Occipital lobe (tissue), 2 donors: ENCODE results near the gene RERE. TPM values are rescaled to one million over a fixed set of nuclear protein-coding genes. Genes with fewer than 3 reads are reported as not detected.

ENCODE experiments used
- DNase-seq: peaks from one replicate; lab custom pipeline; 2025; lab: John Stamatoyannopoulos, UW
- total RNA-seq: library from RNA; depleted of rRNA; stranded (reverse); fragments of >200 nt; gene quantifications from one replicate; pipeline ENCODE4 v1.2.3, GENCODE V29; 2014

Gene RERE
- total RNA-seq, 1 donor from 2014 or later: 1,292 TPM

DNA sequence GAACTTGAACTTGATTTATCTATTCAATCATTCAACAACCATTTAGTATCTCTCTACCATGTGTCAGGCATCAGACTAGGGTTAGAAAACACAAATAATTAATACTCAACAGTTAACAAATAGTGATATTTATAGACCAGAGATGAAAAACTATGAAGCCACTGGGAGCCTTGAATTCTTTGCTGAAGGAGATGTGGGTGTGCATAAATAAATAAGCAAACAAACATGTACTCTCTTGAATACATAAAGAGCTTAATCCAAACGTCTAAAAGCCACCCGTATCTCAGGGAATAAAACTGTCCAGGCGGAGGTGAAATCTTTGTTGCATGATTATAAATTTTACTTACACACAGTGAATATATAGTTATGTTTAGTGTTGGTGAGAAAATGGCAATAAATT lies 333.9 kb downstream of the RERE start:
- no peak for DNase-seq

DNA sequence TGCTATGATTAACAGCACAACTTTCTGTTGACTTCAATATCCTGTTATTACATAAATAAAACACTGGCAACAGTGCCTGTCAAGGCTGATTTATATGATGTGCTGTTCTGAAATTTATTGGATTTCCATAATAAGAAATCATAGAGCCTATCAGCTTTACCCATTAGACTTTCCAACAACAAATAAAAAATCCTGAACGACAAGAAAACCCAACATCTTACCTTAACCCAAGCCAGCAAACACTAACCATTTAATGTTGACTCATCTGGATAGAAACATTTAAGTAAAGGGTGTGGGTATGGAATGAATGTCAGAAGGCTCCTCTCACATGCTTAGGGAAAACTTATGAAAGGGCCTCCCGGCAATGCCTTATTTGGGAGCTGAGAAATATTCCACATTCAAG lies 334.5 kb downstream of the RERE start:
- no peak for DNase-seq

DNA sequence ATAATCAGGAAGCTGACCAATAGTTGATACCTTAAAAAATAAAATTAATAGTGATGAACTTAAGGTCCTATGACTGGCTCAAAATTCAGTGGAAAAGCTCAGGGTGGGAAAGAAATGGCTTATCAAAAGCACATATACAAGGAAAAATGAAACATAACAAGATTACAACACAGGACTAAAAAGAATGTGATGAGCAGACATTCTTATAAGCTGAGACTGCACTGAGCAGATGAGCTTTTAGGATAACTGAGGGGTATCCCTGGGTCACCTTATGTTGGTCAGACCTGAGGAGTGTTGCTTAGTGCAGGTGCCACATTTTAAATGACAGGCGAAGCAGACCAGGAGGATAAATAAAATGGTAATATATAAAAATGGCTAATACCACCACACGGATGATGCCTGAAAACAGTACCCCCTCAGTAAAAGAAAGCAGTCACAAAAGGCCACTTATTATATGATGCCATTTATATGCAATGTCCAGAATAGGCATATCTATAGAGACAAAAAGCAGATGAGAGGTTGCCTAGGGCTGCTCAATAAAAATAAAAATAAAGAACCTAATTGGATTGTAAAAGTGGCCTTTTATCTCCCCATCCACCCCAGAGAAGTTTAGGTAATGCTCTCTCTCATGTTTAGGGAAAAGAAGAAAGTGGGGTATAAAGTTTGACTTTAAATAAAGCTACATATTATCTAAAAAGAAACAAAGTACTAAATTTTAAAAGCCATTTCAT lies 335.6 kb downstream of the RERE start:
- DNase-seq: no peak

DNA sequence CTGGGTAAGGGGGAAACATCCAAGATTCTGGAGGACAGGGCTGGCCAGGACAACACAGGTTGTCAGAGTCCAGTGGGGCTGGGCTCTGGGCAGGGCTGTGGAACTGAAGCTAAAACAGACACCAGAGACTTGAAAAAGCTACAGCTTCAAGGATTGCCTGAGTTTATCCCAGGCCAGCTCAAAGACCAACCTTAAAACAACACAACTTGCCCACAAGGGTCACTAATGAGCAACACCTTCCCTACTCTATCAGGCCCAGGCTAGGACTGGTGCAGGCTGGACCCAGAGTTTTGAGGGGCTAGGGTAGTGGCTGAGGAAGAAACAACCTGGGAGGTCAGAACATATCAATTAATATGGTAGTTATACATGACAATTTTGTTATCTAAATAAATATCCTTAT lies 338.9 kb downstream of the RERE start:
- DNase-seq: no peak

DNA sequence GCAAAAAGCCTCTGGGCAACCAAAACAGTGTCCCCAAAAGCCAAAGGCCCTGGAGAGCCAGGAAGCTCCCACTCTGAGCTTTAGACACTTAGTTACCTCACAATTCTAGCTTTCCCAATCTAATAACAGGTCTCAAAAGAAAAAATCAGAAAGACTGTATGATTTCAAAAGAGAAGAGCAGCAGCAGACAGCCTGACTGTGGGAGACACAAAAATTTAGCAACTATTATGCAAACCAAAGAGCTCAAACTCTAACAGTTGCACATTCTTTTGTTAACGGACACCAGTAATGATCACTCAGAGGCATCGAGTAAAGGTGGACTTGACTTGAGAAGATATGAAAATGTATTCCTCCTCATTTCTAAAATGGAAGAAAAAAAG lies 339.5 kb downstream of the RERE start:
- DNase-seq: no peak

DNA sequence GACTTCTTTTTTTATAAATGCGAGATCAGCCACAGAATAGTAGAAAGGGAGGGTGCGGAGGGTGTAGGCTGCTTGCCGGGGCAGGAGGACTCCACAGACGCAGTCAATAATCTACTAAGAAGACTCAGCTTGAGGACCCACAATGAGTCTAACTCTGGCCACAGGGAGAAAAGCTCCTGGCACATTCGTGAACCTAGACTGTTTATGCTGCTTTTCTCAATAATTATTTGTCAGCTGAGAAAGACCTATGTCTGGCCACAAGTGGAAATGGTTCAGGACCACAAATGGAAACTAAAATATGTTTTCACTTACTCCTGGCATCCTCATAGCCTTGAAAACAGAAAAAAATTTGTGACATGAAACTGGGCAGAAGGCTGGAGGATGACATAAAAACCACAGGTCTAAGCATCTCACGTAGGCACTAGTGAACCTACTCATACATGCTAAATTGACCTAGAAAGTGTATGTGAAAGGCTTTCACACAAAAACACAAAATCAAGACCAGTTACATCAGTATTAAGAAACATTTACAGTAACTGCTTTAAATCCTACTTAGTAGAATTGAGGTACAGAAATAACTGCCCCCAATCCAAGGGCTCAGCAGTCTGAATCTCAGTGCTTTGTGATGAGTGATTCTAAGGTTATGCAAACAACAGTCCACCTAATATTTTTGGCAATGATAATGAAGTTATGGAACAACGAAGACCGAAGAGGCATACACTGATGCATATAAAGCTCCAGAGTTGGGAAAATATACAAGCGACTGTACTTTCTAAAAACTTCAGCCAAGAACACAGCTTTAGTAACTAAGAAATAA lies 340.1 kb downstream of the RERE start:
- no peak for DNase-seq

DNA sequence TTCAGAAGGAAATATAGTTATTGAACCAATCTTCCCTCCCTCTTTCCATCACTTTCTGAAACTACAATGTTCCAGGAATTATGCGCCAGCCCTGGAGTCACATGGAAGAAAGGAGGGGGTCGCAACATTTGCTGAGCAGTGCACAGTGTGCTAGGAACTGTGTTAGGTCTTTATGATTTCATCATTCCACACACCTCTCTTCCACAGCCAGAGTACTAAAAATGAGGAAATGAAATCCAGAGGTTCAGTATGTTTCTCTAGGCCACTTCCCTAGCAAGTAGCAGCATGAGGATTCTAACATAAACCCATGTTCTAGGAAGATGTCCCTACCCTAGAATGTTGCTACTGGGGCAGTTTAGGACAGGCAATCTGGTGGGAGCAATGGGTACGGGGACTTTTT lies 341.4 kb downstream of the RERE start:
- DNase-seq: no peak

DNA sequence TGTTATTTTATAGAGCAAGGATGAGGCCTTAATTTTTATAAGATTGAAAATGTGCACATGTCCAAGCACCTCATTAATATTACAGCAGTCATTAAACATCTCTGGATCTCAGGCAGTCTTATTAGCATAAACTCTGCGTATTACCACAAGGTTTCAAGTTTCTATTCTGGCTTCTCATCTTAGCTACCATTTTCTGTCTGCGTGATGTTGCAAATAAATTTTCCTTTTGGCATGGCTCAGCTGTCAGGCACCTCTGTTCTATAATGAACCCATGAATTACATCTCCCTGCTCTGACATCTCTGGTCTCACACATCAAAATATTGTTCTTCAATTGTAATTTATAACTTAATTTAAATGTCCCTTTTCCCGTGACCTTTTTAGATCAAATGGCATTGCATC lies 343.1 kb downstream of the RERE start:
- DNase-seq: no peak

DNA sequence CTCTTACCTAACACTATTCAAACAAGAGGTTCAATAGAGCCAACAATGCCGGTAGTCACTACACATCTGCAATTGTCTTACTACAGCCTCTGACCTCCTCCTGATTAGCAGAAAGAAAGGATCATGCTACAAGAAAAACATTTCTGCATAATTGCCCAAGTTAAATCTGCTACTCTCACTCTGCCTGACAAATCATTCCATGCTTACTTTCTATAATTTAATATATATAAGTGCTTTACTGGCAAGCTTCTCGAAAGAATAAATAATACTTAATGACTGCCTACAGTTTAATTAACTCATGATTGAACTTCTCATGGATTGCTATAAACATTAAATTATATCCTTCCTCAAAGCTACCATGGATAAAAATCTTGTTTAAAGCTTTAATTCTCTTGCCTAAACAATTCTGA lies 343.5 kb downstream of the RERE start:
- DNase-seq: no peak

DNA sequence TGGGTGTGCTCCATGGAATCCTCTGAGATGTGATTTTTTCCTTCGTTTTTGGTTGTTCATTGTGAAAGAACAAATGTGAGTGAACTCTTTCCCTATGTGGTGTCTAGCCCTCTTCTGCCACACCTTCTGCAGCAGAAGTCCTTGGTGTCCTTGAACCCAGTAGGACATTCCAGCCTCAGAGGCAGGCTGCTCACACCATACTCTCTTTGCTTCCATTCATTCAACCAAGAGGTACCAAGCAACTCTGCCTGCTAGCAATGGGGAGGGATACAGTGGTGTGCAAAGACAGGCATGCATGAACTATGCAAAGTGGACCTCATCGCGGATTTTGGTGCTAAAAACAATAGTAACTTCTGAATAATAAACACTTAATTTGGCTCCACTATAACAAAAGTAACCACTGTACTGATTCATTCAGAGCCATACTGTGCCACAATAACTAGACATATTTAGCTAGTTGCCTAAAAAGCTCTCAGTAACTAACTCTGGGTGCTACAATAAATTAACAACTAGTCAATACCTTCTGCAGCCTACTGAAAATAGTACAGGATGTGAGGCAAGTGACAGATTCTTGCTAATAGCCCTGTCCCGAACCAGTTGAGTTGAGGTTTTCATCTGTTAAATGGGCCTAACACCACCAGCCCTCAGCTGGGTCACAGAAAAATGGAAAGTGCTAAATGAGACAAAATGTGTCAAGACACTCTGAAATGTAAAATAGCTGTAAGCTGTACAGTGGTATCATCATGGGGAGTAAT lies 344.1 kb downstream of the RERE start:
- DNase-seq: no peak

DNA sequence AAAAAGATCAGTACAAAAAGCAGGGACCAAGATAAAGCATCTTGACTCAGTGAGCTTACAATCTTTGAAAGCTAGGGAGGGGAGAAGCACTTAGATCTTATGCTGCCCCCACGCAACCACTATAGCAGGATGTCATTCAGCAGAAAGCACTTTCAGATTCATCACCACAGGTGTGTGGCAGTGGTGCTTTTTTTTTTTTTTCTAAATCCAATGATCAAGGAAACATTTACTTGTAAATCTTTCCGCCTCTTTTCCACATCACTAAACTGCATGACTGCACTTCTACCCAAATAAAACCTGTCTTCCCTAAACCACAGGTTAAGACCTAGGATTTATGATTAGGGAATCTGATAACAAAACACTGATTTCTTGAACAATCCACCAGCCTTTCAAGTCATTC lies 344.8 kb downstream of the RERE start:
- no peak for DNase-seq

DNA sequence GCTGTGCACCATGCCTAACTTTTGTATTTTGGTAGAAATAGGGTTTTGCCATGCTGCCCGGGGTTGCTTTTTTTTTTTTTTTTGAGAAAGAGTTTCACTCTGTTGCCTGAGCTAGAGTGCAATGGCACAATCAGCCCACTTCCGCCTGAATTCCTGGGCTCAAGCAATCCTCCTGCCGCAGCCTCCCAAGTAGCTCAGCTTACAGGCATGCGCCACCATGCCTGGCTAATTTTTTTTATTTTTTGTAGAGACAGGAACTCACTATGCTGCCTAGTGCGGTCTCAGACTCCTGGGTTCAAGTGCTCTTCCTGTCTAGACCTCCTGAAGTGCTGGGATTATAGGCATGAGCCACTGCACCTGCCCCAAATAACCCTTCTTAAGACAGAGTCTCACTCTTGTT lies 346.0 kb downstream of the RERE start:
- no peak for DNase-seq

DNA sequence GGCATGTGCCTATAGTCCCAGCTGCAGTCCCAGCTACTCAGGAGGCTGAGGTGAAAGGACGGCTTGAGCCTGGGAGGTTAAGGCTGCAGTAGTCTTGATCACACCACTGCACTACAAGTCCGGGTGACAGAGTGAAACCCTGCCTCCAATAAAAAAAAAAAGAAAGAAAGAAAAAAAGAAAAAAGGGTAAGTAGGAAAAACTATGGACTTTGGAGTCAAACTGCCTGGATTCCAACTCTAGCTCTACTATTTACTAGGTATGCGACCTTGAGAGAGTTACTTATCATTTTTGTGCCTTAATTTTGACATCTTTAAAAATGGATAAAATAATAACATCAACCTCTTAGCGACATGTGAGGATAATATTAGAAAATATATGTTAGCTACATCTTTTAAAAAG lies 348.7 kb downstream of the RERE start:
- DNase-seq: no peak

DNA sequence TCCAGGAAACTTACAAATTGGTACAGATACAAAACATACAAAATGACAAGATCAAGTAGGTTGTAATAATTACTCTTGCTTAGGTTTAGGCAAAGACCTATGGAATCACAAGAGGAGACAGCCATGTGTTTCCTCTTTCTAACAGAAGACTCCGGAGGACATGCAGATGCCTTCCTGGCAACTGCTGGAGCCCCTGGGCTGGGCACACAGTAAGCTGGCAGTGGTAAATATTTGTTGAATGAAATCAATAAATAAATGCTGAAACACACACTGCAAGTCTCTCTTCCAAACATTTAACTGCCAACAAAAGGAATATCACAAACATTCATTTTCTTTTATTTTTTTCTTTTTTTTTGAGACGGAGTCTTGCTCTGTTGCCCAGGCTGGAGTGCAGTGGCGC lies 350.1 kb downstream of the RERE start:
- DNase-seq: no peak

DNA sequence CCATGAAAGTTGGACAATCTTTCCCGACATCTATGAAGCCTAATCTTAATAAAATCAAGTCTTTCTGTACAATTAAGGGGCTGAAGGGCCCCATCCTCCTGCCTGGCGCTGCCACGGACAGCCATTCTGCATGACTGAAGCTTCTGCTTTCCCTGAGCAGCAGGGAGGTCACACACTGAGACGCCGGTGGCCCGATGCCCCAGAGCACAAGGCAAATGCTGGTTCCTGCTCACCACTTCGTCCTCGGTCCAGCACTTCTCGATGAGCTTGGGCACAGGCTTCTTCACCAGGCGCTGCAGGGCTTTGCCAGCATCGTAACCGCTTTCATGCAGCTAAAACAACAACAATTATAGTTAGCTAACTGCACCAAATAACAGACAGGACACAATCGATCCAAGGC lies 351.7 kb downstream of the RERE start:
- DNase-seq: no peak

DNA sequence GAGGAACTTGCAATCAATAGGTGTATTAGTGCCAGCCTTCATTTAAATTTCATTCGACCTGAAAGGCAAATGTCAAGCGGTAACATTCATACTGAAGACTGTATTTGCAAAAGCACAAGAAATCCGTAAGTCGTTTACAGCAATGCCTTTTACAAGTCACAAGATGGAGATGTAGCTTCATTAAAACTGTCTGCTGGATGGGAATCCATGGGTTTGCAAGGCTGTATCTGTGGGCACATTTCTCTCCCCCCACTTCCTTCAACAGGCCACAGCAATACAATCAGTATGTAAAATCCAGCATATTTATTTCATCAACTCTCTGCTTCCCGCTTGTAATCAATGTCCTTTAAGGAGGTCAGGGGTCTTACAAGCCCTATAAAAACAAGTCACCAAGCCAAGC lies 352.4 kb downstream of the RERE start:
- no peak for DNase-seq

DNA sequence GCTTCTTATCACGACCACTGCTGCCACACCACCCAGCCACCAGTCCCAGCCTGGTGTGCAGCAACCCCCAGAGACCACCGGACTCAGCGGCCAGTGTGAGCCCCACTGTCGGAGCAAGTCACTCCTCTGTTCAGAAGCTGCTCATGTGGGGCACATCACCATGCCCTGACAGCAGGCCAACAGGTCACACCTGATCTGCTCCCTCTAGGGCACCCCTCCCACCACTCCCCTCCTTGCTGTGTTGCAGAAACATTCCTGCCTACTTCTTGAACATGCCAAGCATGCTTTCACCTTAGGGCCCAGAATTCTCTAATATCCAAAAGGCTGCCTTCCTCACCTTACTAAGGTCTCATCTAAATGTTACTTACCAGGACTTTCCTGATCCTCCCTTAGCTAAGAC lies 353.1 kb downstream of the RERE start:
- no peak for DNase-seq

DNA sequence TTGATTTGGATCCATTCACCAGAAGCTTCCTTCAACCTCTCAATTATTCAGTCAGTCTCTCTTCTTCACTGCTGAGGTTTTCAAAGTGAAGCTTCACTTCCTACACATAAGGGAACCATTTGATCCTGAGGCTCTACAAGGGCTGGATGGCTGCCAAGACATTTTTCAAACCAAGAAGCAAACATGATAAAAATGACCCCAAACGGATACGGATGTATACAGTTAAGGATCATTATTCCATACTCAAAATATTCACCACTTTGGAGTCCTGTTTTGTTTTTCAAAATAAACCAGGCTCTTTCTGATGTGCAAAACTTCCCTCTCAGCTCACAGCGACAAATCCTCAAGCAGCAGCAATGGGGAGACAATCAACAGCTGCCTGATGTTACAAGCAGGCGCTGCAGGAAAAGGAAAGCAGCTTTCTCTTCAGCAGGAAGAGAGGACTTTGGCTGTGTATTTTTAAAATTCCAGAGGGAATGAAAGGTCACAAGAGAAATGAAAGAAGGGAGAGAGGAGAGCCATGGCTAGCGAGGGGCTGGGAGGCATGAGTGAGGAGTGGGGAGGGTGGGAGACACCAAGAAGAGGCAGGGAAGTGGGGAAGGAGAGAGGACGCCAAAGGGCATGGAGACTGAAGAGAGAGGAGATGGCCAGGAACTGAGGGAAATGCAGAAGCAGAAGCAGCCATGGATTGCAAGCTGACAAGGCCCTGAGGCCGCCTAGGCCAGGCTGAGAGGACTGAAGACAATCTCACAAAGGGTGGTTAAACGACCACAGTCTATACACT lies 354.1 kb downstream of the RERE start:
- no peak for DNase-seq

DNA sequence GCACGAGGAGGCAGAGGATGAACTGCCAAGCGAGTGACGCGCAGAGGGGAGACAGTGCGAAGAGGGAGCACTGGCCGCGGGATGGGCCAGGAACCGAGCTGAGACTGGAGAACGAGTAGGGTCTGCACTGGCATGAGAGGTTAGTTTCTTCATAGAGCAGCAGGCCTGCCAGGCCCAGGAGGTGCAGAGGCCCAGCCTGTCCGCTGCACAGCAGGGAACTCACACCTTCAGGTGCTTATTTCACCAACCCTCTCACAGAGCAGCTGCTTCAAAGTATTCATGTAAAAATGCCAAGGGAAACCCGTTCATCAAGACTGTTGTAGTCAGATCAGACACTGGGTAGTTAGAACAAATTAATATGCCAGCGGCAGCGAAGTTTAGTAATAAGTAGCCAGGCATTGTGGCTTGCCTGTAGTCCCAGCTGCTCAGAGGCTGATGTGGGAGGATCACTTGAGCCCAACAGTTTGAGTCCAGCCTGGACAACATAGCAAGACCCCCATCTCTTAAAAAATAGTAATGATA lies 355.0 kb downstream of the RERE start:
- no peak for DNase-seq

DNA sequence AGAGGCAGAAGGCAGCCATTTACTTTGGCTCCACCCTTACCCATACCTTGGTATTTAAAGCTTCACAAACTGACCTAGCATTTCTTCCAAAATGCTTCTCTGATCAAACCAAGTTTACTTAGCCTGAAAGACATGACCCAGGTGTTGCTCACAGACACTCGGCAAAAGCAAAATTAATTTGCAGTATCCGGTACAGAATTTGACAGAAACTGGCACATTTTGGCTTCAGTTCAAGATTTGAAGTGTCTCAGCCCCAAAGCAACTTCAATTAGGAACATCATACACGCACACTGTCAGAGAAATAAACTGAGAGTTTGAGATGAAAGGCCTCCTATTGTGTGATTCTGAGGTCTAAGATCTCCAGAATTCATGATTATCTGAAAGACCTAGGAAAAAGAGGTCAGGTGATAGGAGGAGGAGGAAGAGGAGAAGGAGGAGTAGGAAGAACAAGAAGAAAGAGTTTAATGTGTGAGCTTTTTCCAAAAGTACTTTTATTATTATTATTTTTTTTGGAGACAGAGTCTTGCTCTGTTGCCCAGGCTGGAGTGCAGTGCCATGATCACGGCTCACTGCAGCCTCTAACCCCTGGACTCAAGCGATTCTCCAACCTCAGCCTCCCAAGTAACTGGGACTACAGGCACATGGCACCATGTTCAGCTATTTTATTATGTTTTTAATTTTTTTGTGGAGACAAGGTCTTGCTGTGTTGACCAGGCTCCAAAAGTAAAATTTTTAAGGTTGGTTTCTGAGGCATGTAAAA lies 355.9 kb downstream of the RERE start:
- DNase-seq: no peak

DNA sequence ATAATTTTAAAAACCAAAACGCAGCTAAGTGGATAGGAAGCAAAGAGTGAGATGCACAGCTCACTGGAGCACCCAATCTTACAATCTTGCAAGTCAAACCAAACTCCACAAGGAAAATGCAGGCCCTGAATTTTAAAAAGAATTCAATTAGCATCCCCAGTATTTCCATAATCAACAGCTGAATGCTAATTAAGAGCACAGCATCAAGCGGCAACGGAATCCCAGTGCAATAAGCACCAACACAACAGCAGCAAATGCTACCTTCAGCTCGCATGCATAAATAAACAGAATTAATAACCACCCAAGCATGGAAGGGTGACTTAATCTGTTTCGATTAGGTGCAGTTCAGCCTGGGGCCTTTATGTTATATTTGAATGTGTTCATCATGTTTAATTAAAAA lies 356.7 kb downstream of the RERE start:
- no peak for DNase-seq
